ENCODE measurements around the gene CYB561A3.

DNA sequence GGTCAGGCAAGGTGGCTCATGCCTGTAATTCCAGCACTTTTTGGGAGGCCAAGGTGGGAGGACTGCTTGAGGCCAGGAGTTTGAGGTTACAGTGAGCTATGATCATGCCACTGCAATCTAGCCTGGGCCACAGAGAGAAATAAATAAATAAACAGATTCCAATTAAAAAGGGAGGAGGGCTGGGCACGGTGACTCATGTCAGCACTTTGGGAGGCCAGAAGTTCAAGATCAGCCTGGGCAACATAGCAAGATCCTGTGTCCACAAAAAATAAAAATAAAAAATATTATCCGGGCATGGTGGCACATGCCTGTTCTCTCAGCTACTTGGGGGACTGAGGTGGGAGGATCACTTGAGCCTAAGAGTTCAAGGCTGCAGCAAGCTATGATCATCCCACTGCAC lies 7.5 kb downstream of the CYB561A3 start:
- TF ChIP-seq TBL1XR1 (IDR thresholded peaks at IDR 0.05; ENCODE audit: borderline replicate concordance, low read length, partially characterized antibody) = no peak
- TF ChIP-seq NFIC (IDR thresholded peaks at IDR 0.05; ENCODE audit: low read length) = no peak
- TF ChIP-seq ZNF207 (IDR thresholded peaks at IDR 0.05; ENCODE audit: borderline replicate concordance) = no peak
- TF ChIP-seq, protein P1, sequence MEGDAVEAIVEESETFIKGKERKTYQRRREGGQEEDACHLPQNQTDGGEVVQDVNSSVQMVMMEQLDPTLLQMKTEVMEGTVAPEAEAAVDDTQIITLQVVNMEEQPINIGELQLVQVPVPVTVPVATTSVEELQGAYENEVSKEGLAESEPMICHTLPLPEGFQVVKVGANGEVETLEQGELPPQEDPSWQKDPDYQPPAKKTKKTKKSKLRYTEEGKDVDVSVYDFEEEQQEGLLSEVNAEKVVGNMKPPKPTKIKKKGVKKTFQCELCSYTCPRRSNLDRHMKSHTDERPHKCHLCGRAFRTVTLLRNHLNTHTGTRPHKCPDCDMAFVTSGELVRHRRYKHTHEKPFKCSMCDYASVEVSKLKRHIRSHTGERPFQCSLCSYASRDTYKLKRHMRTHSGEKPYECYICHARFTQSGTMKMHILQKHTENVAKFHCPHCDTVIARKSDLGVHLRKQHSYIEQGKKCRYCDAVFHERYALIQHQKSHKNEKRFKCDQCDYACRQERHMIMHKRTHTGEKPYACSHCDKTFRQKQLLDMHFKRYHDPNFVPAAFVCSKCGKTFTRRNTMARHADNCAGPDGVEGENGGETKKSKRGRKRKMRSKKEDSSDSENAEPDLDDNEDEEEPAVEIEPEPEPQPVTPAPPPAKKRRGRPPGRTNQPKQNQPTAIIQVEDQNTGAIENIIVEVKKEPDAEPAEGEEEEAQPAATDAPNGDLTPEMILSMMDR (CRISPR knock-in tag; IDR thresholded peaks at IDR 0.05) = no peak
- TF ChIP-seq ZNF225 (CRISPR knock-in tag; IDR thresholded peaks at IDR 0.05) = no peak
- TF ChIP-seq ZNF660 (CRISPR knock-in tag; IDR thresholded peaks at IDR 0.05; ENCODE audit: borderline replicate concordance, low read depth) = no peak

Data from HepG2 (cell line).